Hepatocyte (in vitro differentiated cells): Measurements from ENCODE around the gene ABCA3. TPM values are rescaled to one million over a fixed set of nuclear protein-coding genes. Genes with fewer than 3 reads are reported as not detected.
A peak's percentile ranks its signal among the peaks of the same experiment; 100 is the strongest.

ENCODE experiments used
- DNase-seq: peaks from one replicate; pipeline ENCODE4 v3.0.0-alpha.2; 2016; ENCODE audit warnings: low spot score
- H2AFZ ChIP-seq: fragments of 200-600 bp; sonication (generic); 2 replicates; pipeline ENCODE4 v1.6.0; 2016; ENCODE audit warnings: antibody characterized with exemption, mild to moderate bottlenecking
- H3K27ac ChIP-seq: fragments of 200-600 bp; sonication (generic); 2 replicates; pipeline ENCODE4 v1.5.1; 2016; ENCODE audit warnings: mild to moderate bottlenecking
- H3K27me3 ChIP-seq: fragments of 200-600 bp; sonication (generic); 2 replicates; pipeline ENCODE4 v1.6.1; 2016
- H3K36me3 ChIP-seq: fragments of 200-600 bp; sonication (generic); replicated peaks from 2 replicates; pipeline ENCODE4 v1.5.1; 2016; ENCODE audit warnings: low read depth; ENCODE audit not compliant: insufficient read depth
- H3K4me1 ChIP-seq: fragments of 200-600 bp; sonication (generic); 2 replicates; pipeline ENCODE4 v1.5.1; 2016; ENCODE audit warnings: mild to moderate bottlenecking, moderate library complexity; ENCODE audit not compliant: insufficient read depth
- H3K4me2 ChIP-seq: fragments of 200-600 bp; sonication (generic); 2 replicates; pipeline ENCODE4 v1.6.0; 2016
- H3K4me3 ChIP-seq: fragments of 200-600 bp; sonication (generic); 2 replicates; pipeline ENCODE4 v1.5.1; 2016; ENCODE audit warnings: mild to moderate bottlenecking
- H3K79me2 ChIP-seq: fragments of 200-600 bp; sonication (generic); 2 replicates; pipeline ENCODE4 v1.6.0; 2017; ENCODE audit warnings: mild to moderate bottlenecking
- H3K9me2 ChIP-seq: fragments of 200-600 bp; sonication (generic); replicated peaks from 2 replicates; pipeline ENCODE4 v1.6.0; 2017; ENCODE audit warnings: mild to moderate bottlenecking; ENCODE audit not compliant: insufficient read depth
- H3K9me3 ChIP-seq: fragments of 200-600 bp; sonication (generic); 2 replicates; pipeline ENCODE4 v1.5.1; 2016; ENCODE audit warnings: low read depth, mild to moderate bottlenecking
- H4K20me1 ChIP-seq: fragments of 200-600 bp; sonication (generic); 2 replicates; pipeline ENCODE4 v1.6.0; 2016; ENCODE audit warnings: mild to moderate bottlenecking; ENCODE audit not compliant: insufficient read depth, poor library complexity, severe bottlenecking
- EZH2 ChIP-seq: fragments of 200-600 bp; sonication (generic); IDR thresholded peaks from 2 replicates; pipeline ENCODE4 v1.6.1; 2016; ENCODE audit warnings: antibody characterized with exemption, mild to moderate bottlenecking, borderline replicate concordance
- EZH2phosphoT487 ChIP-seq: fragments of 200-600 bp; sonication (generic); IDR thresholded peaks from one replicate; pipeline ENCODE4 v1.6.1; 2018; ENCODE audit warnings: antibody characterized with exemption, mild to moderate bottlenecking, low read depth, moderate library complexity; ENCODE audit not compliant: unreplicated experiment, severe bottlenecking
- WGBS: methylation state at CpG from one replicate; pipeline ENCODE4 v1.1.6; 2016; ENCODE audit warnings: low lambda C conversion rate; ENCODE audit errors: missing lambda C conversion rate; 5-methylcytosine and 5-hydroxymethylcytosine counted together
- polyA plus RNA-seq: library from polyadenylated mRNA; unstranded; fragments of >200 nt; fragmentation: Nextera tagmentation; extraction: Ambion mirVana; gene quantifications from 2 replicates; pipeline ENCODE4 v1.2.1, GENCODE V29; 2016
- total RNA-seq: library from RNA; depleted of rRNA; stranded (reverse); fragments of >200 nt; gene quantifications from 2 replicates; pipeline ENCODE4 v1.2.3, GENCODE V29; 2014
- TF ChIP-seq, protein P1 (sequence below): fragments of 200-600 bp; sonication (generic); IDR thresholded peaks from 2 replicates; pipeline ENCODE4 v1.5.1; 2016; ENCODE audit warnings: antibody characterized with exemption, mild to moderate bottlenecking; ENCODE audit not compliant: poor library complexity

ABCA3 gene
- total and polyA plus RNA-seq, 2 experiments from 2014 or later = 0.94 to 1.8 TPM

DNA sequence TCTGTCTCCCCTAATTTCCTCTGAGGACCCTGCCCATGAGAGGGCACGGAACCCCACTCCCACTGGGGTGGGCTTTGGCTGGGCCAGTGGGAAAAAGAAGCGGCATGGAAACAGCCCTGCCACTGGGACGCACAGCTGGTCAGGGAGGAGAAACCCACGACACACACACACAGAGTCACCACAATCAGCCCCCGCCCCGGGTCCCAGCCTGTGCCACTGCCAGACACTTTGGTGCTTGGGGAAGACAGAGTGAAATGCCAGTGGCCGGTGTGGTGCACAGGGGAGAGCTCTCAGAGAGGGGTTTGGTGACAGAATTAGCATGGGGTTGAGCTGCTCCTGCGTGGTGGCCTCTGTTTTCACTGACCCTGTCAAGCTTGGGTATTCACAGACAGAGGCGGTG is 41.9 kb downstream of the ABCA3 start:
- Histone ChIP-seq H3K9me3 (no peaks in the 10 kb centered on the region), H3K79me2 (no peaks in the 10 kb centered on the region), H3K27me3 (no peaks in the 10 kb centered on the region), H2AFZ (no peak overlapping the region), H3K4me1 (no peaks in the 10 kb centered on the region), H3K9me2 (no peaks in the 10 kb centered on the region), H3K4me3 (no peak overlapping the region), H4K20me1 (no peaks in the 10 kb centered on the region), H3K4me2 (no peak overlapping the region), H3K27ac (no peak overlapping the region), H3K36me3 (no peaks in the 10 kb centered on the region)
- TF ChIP-seq EZH2 (no peak), EZH2phosphoT487 (no peak)
- TF ChIP-seq, protein P1, sequence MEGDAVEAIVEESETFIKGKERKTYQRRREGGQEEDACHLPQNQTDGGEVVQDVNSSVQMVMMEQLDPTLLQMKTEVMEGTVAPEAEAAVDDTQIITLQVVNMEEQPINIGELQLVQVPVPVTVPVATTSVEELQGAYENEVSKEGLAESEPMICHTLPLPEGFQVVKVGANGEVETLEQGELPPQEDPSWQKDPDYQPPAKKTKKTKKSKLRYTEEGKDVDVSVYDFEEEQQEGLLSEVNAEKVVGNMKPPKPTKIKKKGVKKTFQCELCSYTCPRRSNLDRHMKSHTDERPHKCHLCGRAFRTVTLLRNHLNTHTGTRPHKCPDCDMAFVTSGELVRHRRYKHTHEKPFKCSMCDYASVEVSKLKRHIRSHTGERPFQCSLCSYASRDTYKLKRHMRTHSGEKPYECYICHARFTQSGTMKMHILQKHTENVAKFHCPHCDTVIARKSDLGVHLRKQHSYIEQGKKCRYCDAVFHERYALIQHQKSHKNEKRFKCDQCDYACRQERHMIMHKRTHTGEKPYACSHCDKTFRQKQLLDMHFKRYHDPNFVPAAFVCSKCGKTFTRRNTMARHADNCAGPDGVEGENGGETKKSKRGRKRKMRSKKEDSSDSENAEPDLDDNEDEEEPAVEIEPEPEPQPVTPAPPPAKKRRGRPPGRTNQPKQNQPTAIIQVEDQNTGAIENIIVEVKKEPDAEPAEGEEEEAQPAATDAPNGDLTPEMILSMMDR = no peak
- DNase-seq = no peak
- WGBS = 88% methylated on average over 9 of the region's 9 CpGs

- H3K27me3 ChIP-seq = no peaks in the 10 kb centered on the region
- no peaks in the 10 kb centered on the region for H3K4me1 ChIP-seq
- no peak overlapping the region for H2AFZ ChIP-seq
- no peaks in the 10 kb centered on the region for H3K9me2 ChIP-seq
- no peaks in the 10 kb centered on the region for H3K36me3 ChIP-seq
- H3K9me3 ChIP-seq = no peaks in the 10 kb centered on the region
- WGBS = 99% methylated on average over 22 of the region's 22 CpGs
- H3K4me2 ChIP-seq = no peak overlapping the region
- H3K79me2 ChIP-seq = no peaks in the 10 kb centered on the region
- no peak for DNase-seq
- no peaks in the 10 kb centered on the region for H4K20me1 ChIP-seq
- H3K4me3 ChIP-seq = no peak overlapping the region
- no peak for TF ChIP-seq EZH2
- H3K27ac ChIP-seq = no peak overlapping the region
These were observed 43.0 kb downstream of the ABCA3 start for GRCh38 chr16:2297506-2297860.

DNA sequence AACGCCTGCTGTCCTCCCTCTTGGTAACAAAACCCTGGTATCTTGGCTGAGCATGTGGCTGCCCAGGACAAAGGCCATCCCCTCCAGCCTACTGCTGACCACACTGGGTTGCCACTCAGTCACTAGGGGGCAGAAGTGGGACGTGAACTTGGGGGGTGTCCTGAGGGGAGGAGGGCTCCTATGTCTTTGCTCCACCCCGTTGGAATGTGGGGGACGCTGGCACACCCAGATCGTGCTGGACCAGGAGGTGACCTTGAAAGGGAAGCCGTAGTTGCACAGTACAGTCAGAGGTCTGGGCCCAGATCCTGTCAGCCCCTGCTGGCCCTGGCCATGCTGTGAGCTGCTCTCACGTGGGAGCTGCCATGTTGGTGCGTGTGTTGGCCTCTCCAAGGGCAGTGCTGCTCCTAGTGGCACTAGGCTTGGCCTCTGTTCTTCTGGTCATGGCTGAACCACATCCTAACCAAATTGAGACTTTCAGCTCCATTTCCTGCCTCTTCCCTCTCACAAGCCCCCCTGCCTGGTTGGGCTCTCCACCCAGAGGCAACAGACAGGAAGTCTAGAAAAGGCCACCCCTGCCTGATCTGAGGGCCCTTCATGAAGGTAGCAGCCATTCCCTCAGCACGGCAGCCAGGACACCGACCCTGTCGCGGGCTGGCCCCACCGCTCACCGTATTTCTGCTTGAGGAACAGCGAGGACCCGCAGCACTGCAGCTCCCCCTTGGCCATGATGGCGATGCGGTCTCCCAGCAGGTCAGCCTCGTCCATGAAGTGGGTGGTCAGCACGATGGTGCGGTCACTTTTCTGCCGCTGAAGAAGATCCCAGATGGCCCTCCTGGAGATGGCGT is 43.6 kb downstream of the ABCA3 start:
- Histone ChIP-seq H3K79me2 (no peaks in the 10 kb centered on the region), H3K4me2 (no peak overlapping the region), H3K4me1 (no peaks in the 10 kb centered on the region), H4K20me1 (no peaks in the 10 kb centered on the region), H3K36me3 (no peaks in the 10 kb centered on the region), H3K4me3 (no peak overlapping the region), H3K9me3 (no peaks in the 10 kb centered on the region), H3K27ac (no peak overlapping the region), H2AFZ (no peak overlapping the region), H3K27me3 (no peaks in the 10 kb centered on the region), H3K9me2 (no peaks in the 10 kb centered on the region)
- TF ChIP-seq, protein P1 = peak; percentile 22
- TF ChIP-seq EZH2phosphoT487 = no peak
- TF ChIP-seq EZH2 = no peak
- 89% methylated on average over 20 of the region's 23 CpGs for WGBS
- no peak for DNase-seq

DNA sequence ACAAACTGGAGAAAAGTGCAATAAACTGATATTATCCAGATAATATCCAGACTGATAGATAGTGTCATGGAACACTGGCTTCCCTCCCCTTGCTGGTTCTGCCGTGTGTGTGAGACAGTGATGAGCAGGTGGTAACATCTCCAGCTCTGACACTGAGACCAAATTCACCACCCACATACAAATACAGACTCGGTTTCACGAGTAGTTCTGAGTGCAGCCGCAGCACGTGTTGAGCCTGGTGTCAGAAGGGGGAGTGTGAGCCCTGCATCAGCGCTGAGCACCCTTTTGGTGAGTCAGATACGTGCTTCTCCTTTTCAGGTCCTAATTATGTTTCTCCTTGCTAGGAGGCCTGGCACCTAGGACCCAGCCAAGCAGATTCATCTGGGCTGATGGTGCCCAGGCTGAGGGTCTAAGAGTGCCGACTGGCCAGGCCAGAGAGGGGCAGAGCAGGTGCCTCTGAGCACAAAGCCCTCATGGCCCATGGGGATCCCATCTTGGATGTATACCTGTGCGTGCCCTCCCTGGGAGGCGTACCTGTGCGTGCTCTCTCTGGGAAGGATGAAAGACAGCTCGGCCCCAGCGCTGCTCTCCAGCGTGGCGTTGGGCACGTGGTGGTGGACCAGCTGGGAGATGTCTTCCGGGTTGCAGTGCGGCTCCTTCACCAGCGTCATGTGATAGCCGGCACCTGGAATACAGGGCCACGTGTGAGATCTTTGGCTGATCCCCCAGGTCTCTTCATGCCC is 45.3 kb downstream of the ABCA3 start:
- Histone ChIP-seq H3K79me2 (no peaks in the 10 kb centered on the region), H3K4me2 (no peak overlapping the region), H3K27me3 (no peaks in the 10 kb centered on the region), H3K9me3 (no peaks in the 10 kb centered on the region), H2AFZ (no peak overlapping the region), H3K9me2 (no peaks in the 10 kb centered on the region), H3K4me1 (no peaks in the 10 kb centered on the region), H3K27ac (no peak overlapping the region), H4K20me1 (no peaks in the 10 kb centered on the region), H3K4me3 (no peak overlapping the region), H3K36me3 (no peaks in the 10 kb centered on the region)
- no peak for DNase-seq
- TF ChIP-seq, protein P1 = no peak
- TF ChIP-seq EZH2phosphoT487 (no peak), EZH2 (no peak)
- WGBS = 90% methylated on average over 21 of the region's 21 CpGs
